Head of caudate nucleus (tissue), 42 donors: ENCODE results near the gene PPY.
"Not testable (repeated sequence)": the region's sequence is repeated elsewhere in the genome, so short reads cannot be mapped to it uniquely, and the experiment has no call there.

ENCODE experiments used
- DNase-seq, 42 donors: peaks; one replicate each; pipeline versions ENCODE4 v3.0.0 to v3.0.0-alpha.2; 2020 to 2021; ENCODE audit warnings: mixed read lengths in 7 of 42
- intact Hi-C: fragments of 100-400 bp; cut with DNase I; formaldehyde crosslinking; loops from one replicate; pipeline ENCODE4 v1.15.0; 2022

The PPY gene

GRCh38 chr17:43911904-43912303 lies 30.4 kb downstream of the PPY start:
- DNase-seq: no peak
- intact Hi-C loops: no loop called here

GRCh38 chr17:43909537-43910231 lies 32.6 kb downstream of the PPY start:
- intact Hi-C loops: no loop called here
- DNase-seq: peak in 11 of 42 donors; percentile 21 to 66 (median 53)

DNA sequence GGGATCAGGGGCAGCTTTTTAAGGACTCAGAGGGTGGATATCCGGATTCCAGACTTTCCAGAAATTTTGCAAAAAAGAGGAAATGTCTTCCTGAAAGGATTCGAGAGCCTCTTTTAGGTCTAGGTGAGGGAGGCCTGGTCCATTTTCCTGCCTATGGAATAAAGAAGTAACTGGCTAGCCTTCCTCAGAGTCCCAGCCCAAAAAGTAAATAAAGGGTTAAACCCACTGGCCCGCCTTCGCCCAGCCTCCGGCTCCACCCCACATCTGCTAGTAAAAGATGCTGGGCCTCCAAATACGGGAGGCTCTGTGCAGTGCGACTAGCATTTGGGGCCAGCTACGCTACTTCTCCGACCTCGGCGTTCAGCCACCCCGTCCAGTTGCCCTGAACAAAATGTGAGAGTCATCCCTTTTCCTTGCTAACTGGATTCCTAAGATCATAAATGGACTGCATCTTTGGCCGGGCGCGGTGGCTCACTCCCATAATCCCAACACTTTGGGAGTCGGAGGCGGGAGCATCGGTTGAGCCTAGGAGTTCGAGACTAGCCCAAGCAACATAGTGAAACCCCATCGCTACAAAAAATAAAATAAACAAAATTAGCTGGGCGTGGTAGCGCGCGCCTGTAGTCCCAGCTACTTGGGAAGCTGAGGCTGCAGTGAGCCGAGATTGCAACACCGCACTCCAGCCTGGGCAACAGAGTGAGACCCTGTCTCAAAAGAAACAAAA lies 34.1 kb downstream of the PPY start:
- peak; percentile 74 to 94 (median 87) for DNase-seq
- intact Hi-C loops: no loop called here

GRCh38 chr17:43907425-43907981 lies 34.8 kb downstream of the PPY start, which contains the start of gene MPP2:
TSS of gene MPP2 (minus strand) at chr17:43907536. CDS start at chr17:43904460, 3,076 bp downstream.
- DNase-seq: peak; percentile 72 to 93 (median 86)
- intact Hi-C loops: no loop called here

DNA sequence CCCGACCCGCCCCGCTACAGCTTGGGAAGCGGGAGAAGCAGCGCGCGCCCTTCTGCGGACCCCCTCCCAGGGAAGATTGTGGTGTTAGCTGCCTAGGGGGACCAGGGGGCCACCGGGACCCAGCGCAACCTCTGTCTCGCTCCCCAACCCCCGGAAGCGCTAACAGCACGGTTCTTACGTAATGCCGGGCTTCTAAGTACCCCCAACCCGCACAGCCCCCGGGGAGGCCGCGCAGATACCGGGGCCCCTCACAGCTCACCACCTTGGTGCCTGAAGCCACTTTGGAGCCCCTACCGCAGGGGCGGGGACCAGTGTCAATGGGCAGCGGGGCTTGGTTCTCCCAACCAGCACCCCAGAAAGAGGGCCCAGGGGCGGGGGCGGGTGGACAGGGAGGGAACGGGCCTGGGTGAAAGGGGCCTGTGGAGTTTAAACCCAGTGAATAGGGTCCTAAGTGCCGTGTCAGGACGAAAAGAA lies 35.3 kb downstream of the PPY start:
- intact Hi-C loops: no loop called here
- DNase-seq: peak in 25 of 42 donors; percentile 13 to 62 (median 43)

DNA sequence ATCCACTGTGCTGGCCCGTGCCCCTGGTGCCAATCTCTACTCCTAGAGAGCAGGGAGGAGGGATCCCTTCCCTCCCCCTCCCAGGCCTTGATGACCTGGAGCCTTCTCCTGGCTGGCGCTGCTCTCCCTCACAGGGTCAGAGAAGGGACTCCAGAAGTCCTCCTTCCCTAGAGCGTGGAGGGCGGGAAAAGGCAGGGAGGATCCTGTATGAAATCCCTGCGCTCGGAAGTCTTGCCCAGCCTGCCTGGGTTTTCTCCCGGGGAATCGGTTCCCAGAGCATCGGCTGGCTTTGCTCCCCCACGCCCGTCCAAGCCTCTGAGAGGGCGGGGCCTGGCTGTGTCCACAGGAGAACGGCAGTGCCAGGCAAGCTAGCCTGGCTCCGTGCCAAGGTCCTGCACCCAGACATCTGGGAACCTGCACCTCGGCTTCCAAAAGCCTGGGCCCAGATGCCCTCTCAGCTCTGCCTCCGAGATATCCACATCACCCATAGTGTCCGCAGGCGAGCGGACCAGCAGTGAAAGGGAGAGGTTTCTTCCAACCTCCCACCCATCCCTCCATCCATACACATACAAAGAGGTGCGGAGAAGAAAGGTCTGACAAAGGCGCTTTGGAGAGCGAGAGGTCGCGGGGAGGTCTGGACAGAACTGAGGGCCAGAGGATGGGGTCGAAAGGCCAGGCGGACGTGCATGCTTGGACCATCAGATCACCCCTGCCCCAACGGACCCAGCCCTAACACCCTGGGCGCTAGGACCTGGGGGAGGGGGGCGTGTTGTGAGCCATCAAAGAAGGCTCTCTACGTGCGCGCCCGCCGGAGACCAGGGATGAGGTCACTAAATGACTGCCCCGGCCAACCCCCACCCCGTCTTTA lies 36.1 kb downstream of the PPY start:
- intact Hi-C loops: no loop called here
- peak; percentile 81 to 97 (median 90) for DNase-seq

- DNase-seq: peak in 3 of 42 donors; percentile 15 to 48 (median 20)
- intact Hi-C loops: no loop called here
These were observed 36.8 kb downstream of the PPY start for GRCh38 chr17:43905400-43905984.

DNA sequence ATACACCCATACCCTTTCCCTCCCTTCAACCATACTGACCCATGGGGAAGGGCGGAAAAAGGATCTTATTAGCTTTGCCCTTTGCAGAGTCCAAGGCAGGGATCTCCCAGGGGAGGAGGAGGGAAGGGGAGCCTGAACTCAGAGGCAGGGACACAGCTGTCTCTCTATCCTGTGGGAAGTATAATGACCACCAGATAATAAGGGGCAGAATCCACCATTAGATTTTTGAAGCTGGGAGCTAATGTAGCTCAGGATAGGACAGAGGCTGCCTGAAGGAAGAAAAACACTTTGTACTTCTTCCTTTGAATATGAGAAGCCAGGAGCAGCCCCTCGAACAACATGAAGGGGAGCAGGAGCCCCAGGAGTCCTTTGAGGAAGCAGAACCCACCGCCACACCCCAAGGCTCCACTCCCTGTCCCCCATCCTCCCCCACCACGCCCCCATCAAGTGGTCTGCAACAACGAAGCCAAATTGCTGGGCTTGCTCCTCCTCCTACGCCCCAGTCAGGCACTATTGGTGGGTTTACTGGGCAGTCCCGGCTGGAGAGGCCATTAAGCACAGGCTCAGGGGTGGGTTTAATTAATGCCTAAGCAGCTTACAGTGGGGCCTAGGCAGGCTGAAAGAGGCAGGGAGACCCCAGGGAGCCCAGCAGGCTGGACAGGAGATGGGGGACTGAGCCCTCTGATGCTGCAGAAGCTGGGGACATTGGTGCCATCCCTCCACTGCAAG lies 40.3 kb downstream of the PPY start:
- intact Hi-C loops: no loop called here
- DNase-seq: no peak

DNA sequence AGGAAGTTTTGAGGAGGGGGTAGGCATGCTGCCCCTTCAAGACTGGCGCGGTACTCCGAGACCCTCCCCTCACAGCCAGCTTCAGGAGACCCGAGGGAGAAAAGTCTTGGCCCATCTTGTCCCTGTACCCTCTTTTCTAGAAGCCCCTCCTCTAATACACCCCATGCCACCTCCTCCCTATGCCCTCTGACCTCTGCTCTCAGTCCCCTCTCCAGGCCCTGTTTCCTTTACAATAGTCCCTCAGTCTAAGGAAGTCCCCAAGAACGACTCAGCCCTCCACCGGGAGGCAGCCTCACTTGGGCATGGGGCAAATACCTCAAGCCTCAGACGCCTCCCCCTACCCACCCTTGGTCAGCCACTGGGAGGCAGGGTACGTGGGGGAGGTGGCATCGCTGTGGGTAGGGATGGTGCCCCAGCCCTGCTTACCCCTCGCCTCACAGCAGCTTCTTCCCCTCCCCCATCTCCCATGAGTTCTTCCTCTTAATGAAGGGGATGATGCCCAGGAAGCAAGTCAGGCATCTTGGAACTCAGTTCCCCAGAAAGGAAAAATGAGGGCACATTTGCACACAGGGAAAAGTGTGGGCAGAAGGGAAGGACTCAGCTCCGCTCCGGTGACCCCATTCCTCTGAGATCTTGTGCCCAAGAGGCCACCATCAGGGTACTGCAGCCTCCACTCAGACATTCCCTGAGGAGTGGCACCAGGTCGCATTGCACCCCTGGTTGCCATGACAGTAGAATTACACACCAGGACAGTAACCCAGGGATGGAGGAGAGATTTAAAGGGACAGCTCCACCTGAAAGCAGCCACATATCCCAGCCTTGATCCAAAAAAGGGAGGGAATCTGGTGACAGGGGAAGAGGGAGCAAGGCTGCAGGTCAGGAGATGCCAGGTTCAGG lies 41.2 kb downstream of the PPY start:
- intact Hi-C loops: no loop called here
- no peak for DNase-seq

DNA sequence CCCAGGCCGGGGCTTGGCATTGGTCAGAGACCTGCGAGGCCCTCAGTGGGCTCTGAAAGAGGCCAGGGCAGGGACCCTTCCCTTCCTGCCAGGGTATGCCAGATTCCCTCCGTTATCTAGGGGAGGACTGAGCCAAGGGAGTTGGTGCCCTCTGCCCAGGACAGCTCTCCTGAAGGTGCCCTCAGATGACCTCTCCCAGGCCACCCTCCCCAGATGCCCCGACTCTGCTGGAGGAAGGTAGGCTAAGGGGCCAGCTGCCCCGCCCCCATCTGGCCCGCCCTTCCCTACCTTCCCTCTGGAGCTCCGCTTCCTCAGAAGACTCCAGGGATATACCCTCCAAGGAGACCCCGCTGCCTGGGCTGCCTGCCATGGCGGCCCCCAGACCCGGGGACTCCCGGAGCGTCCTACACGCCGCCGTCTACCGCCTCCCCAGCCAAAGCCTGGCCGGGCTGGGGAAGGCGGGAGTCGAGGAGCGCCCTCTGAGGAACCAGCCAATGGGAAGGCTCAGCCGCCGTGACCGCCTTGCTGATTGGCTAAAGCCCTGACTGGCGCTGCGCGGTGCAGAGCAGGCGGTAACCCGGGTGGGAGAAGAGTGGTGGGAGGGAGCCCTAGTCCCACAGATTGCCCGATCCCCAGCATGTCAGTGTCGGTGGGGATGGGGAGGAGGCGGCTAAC lies 42.0 kb downstream of the PPY start:
- intact Hi-C loops: no loop called here

DNA sequence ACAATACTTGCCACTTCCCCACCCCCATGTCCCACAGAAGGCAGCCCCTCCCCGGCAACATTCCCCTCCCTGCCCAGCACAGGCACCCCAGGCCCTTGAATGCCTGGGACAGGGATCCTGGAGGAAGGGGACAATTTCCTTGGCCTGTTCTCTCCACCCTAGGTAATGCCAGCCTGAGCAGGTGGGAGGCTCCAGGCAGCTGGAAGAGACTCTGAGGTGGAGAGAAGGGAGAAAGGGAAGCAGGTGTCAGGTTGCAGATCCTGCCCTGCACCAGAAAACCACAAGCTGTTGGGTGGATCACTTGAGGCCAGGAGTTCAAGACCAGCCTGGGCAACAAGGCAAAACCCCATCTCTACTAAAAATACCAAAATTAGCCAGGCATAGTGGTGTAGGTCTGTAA lies 43.8 kb downstream of the PPY start:
- no peak for DNase-seq
- intact Hi-C loops: no loop called here

More for the DNA sequence above, 42.0 kb downstream of the PPY start:
- DNase-seq: peak; percentile 80 to 96 (median 92)

DNA sequence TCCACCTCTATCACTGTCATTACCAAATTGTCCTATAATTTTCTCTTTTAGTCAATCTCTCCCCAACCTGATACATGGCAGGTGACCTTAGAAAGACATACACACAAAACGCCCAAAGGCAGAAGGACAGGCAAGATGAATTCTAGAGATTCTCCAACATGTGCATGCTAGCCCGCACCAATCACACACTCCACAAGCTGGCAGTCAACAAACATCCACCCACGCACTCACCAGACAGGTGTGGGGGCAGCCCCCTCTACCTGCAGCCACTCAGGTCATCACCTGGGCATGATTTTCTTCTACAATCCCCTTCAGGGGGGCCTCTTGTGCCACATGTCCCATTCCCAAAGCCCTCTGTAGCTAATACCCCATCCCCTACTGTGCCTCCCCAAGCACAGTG lies 44.4 kb downstream of the PPY start:
- no peak for DNase-seq
- intact Hi-C loops: no loop called here

DNA sequence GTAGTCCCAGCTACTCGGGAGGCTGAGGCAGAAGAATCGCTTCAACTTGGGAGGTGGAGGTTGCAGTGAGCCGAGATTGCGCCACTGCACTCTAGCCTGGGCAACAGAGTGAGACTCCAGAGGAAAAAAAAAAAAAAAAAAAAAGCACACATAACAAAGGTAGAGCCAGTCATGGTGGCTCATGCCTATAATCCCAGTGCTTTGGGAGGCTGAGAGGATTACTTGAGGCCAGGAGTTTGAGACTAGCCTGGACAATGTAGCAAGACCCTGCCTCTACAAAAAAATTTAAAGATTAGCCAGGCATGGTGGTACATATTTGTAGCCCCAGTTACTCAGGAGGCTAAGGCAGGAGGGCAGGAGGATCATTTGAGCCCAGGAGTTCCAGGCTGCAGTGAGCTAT lies 47.8 kb downstream of the PPY start:
- intact Hi-C loops, DNase-seq: not testable (repeated sequence)

DNA sequence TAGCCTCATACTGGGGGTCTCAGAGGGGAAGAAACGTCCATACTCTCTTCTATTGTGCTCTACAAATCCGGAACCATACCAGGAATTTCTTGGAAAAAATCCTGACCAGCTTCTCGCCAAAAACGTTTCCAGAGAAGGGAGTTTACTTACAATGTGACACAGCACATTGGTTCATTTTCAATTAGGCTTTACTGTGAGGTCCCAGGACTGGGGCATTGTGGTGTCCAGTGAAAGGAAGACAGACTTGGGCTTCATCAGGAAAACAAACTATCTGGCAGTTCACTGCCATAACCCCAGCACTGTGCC lies 49.7 kb downstream of the PPY start:
- intact Hi-C loops: no loop called here
- no peak for DNase-seq

DNA sequence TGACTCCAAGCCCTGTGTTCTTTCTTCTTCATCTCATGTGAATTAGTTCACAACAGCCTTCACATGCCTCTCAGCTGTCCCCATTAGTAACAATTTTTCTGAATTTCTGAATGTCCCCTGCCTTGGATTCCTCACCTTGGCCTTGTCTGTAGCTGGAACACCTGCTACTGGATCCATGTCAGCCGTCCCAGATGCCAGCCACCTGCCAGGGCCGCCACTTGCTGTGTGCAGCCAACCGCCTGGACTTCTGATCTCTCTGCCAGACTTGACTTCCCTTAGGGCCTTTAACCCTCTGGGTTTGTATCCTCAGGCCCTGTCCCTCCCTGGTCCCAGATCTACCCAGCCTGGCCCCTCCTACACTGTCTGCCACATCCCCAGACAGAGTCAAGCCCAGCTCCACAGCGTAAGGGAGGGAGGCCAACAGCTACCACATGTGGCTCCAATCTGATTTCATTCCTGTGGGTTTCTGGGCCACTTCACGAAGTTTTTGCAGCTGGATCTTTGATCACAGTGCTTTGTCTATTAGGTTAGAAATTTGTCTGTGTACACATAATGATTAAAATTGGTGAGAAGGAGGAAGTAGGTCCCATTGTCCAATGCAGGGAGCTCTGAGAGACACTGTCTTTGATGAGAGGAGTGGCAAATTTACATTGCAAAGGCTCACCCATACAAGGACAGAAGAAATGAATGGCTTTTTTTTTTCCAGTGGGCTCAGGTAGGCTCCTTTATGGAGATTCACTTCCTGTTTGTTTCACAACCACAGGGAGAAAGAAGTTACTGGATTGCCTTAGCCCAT lies 50.2 kb downstream of the PPY start:
- DNase-seq: peak in 1 of 42 donors; percentile 26
- intact Hi-C loops: no loop called here
